ENCODE data around the gene CDADC1.
"Not testable (repeated sequence)": the region's sequence is repeated elsewhere in the genome, so short reads cannot be mapped to it uniquely, and the experiment has no call there.

The CDADC1 gene

GRCh38 chr13:49319951-49320350 lies 72.2 kb downstream of the CDADC1 start:
- no peak for DNase-seq

- no peak for DNase-seq
Measured at GRCh38 chr13:49320975-49321374, 73.2 kb downstream of the CDADC1 start.

GRCh38 chr13:49322702-49323101 lies 75.0 kb downstream of the CDADC1 start:
- DNase-seq = no peak

- DNase-seq = no peak
Measured at GRCh38 chr13:49323344-49323743, 75.6 kb downstream of the CDADC1 start.

- DNase-seq = no peak
Measured at GRCh38 chr13:49326222-49326917, 78.6 kb downstream of the CDADC1 start.

GRCh38 chr13:49327145-49327544 lies 79.4 kb downstream of the CDADC1 start:
- DNase-seq = not testable (repeated sequence)

- no peak for DNase-seq
Measured at GRCh38 chr13:49329831-49330545, 82.3 kb downstream of the CDADC1 start.

- DNase-seq = no peak
Measured at GRCh38 chr13:49330546-49330864, 82.8 kb downstream of the CDADC1 start.

- no peak for DNase-seq
Measured at GRCh38 chr13:49336655-49337054, 88.9 kb downstream of the CDADC1 start.

- DNase-seq = no peak
Measured at GRCh38 chr13:49340161-49340560, 92.4 kb downstream of the CDADC1 start.

- DNase-seq = no peak
Measured at GRCh38 chr13:49341517-49341916, 93.8 kb downstream of the CDADC1 start.

GRCh38 chr13:49341941-49342340 lies 94.2 kb downstream of the CDADC1 start:
- DNase-seq = no peak

GRCh38 chr13:49342454-49342853 lies 94.7 kb downstream of the CDADC1 start:
- DNase-seq = no peak
